NK-92 treated with Interleukin-12 subunit alpha and Interleukin-12 subunit beta, amount 100 ng/mL, for 24 hours (cell line): ENCODE data around the gene PARD3B.

ENCODE experiments used
- DNase-seq: peaks from one replicate; lab custom pipeline; 2025; lab: John Stamatoyannopoulos, UW

PARD3B gene

DNA sequence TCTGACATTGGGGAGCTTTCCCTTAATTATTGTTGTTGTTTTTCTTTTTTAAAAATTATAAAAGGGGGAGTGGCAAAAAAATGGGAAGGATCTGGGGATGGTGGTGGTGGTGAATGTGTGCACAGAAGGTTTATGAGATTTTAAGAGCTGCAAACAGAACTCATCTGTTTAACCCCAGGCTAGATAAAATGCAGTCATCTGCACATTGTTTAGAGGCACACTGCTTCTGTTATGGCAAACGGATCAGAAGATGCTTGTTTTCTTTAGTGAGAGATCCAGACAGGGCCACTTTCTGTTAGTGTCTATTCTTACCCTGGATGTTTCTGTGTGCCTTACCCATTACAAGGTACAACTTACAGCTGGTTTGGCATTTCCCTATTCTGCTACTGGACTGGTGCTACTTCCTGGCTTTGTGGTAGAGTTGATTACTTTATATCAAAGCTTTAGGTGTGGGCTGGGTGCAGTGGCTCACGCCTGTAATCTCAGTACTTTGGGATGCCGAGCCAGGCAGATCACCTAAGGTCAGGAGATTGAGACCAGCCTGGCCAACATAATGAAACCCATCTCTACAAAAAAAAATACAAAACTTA is 1068.8 kb downstream of the PARD3B start:
- DNase-seq, result no peak

DNA sequence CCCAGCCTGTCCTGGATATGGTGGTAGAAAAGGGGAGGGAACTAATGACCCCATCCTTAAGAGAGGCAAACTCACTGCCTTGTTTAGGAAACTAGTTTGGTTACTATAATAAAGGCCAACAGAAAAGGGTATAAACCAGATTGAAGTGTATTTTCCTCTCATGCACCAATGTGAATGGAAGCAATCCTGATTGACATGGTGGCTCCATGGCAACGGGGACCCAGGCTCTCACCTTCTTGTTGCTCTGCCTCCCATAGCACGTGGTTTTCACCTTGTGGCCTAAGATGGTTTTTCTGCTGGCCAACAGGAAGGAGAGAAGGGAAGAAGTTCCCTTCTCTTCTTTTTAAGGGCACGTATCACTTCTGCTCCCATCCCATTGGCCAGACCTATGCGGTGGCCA is 1069.7 kb downstream of the PARD3B start:
- DNase-seq, result no peak

DNA sequence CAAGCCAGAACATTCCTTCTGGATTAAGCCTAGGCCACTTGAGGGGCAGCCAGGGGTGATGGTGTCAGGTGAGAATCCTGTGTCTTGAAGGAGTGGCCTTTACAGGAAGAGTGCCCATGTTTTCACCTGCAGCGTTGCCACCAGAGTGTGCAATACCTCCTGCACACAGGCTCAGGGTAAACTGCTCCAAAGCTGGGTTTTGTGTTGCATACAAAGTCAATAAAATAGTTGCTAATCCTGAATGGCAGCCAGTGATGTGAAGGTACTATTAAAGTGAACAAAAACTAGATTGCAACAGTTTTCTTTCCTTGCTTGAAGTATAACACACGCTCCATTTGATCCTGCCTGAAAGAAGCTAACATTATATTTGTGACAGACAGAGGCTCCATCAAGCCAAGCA is 1072.6 kb downstream of the PARD3B start:
- no peak for DNase-seq

- no peak for DNase-seq
These were observed 1074.3 kb downstream of the PARD3B start for GRCh38 chr2:205619600-205619999.

- no peak for DNase-seq
These were observed 1081.8 kb downstream of the PARD3B start for GRCh38 chr2:205627085-205627484.

DNA sequence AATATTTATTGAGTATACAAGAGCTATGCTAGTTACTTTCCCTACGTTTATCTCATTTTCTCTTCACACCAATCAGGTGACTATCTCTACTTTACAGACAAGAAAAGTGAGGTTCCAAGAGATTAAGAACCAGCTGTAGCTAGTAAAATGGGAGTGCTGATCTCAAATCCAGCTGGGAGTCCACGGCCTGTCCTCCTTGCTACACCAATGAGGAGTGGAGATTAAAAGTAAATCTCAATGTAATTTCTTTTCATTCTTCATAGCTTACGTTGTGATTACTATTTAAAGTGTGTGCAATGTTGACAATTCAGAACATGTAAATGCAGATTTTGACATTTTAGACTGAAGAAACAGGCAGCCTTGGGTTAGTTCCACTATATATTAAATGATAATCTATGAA is 1083.1 kb downstream of the PARD3B start:
- DNase-seq, result no peak

- no peak for DNase-seq
These were observed 1084.0 kb downstream of the PARD3B start for GRCh38 chr2:205629091-205629776.

- DNase-seq, result no peak
These were observed 1088.7 kb downstream of the PARD3B start for GRCh38 chr2:205633994-205634393.

DNA sequence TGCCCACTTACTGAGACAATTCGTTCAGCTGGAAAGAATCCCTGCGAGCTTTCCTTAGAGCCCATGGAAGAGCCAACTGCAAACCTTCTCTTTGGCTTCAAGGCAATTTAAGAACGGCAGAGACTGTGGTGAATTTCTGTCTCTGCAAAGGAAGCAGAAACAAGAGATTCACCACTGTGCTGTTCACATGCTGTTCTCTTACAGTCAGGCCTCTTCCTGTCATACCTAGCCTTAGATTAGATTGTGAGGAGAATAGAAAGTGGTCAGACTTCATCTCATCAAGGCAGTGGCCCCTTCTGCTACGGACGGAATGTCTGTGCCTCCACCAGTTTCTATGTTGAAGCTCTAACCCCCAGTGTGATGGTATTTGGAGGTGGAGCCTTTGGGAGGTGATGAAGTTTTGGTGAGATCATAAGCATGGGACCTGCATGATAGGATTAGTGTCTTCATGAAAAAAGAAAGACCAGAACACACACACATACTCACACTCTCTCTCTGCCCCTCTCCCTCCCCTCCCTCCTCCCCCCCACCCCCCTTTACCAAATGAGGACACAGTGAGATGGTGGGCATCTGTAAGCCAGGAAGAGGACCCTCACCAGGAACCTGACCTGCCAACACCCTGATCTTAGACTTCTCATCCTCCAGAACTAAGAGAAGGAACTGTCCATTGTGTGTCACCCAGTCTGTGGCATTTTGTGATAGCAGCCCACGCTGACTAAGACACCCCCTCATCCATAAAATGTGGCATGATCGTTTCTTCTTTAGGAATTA is 1091.5 kb downstream of the PARD3B start:
- no peak for DNase-seq

- no peak for DNase-seq
These were observed 1092.0 kb downstream of the PARD3B start for GRCh38 chr2:205637320-205637602.

DNA sequence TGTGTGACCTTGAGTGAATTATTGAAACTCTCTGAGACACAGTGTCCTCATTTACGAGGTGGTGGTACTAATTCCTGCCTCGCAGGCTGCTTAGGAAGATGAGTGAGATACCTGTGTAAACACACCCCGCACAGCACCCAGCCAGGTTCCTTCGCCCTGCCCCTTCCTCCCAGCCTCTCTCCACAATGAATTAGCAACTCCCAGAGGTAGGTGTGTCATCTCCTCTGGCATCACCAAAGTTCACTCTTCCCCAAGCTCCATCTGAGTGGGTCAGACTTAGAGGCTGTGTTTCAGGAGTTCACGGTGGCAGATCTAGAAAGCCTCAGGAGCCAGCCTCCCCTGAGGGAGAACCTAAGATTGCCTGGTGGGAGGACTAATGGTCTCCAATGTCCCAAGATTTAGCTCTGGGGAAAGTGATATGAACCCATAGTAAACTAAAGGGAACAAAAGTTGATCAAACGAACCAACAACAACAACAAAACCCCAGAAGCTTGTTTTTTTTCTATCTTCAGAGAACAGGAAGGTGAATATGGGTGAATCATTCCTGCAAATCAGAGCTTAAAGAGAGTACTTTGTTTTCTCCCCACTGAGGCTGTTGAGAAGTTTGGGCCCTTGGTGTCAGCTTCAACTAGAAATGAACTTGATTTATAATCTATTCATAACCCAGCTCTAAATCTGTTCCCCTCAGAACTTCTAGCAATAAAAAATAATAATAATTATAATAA is 1092.7 kb downstream of the PARD3B start:
- no peak for DNase-seq

- DNase-seq, result no peak
These were observed 1095.4 kb downstream of the PARD3B start for GRCh38 chr2:205640716-205641115.

DNA sequence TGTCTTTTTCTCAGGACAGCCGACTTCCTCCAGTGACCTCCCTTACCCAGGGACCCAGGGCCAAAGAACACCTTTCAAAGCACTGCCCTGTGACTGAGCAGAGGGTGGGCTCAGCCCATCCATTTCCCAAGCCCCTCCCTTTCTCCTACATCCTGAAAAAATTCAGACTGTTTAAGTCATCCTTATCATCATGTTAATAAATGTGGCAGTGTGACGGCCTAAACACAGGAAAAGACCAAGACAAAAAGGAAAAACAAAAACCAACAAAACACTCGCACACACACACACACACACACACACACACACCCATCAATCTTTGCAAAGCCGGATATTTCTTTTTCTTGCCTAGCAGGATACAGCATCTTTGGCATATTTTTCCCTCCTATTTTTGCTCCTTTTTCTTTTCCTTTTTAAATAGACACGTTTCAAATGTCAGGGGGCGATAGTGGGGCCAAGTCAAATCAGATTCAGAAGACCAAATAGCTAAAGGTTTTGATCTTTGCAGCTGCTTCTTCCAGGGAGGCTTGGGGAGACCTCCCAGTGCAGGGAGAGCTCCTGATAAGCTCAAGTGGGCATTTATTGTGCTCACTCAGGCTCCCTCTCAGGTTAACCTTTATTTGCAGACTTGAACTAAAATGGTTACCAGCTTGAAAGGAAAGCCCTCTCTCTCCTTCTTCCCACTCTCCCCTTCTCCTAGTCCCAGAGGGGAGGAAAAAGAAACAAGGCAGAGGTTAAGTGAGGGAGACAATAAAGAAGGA is 1097.5 kb downstream of the PARD3B start:
- no peak for DNase-seq

DNA sequence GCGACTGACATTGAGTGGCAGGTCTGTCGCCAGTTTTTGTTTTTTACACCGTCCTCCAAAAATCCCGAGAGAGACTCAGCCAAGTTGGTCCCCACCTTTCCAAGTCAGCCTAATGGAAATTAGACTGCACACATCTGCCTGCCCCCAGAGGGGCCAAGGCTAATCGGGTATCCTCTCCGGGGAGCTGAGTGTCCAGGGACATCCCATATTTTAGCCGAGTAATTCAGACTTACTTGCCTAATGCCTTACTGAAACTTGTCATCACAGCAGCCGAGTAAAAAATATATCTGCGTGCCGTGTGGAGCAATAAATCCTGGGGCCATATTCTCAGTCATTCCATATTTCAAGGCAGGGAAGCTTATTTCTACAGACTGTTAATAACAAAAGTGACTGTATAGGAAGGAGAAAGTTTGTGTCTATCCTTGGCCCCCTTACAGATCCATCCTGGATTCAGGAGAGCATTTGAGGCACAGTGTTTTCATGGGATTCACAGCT is 1098.2 kb downstream of the PARD3B start:
- DNase-seq, result no peak

DNA sequence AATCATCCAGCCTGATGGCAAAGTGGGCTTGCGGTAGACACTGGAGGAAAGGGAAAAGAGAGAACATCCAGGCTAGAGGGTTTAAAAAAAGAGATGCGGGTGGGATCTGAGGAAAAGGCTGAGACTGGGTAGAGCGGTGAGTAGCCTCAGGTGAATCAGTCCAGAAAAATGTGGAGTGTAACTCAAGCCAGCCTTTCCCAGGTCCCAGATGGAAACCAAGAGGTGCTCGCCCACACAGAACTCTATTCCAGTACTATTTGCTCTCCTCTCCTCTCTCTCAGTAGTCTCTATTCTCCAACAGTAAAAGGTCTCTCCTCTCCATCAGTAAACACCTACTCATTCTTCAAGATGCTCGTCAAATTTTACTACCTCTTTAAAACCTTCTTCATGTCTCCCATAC is 1098.7 kb downstream of the PARD3B start:
- no peak for DNase-seq

DNA sequence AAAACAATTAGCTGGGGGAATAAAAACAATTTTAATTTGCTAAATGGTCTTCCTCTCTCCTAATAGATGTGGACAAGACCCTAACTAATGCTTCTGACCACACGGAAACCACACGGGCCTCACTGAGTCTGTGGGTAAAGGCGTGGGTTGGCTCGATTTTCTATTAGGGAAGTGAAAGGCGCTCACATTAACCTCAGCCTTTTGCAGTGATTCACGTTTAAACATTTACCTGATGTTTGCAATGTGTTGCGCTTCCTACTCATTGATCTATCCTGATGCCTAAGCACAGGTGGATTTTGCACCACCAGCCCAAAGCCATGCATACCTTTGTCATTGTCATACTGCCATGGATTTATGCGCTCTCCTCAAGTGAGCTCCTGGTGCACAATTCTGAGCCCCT is 1101.4 kb downstream of the PARD3B start:
- no peak for DNase-seq

DNA sequence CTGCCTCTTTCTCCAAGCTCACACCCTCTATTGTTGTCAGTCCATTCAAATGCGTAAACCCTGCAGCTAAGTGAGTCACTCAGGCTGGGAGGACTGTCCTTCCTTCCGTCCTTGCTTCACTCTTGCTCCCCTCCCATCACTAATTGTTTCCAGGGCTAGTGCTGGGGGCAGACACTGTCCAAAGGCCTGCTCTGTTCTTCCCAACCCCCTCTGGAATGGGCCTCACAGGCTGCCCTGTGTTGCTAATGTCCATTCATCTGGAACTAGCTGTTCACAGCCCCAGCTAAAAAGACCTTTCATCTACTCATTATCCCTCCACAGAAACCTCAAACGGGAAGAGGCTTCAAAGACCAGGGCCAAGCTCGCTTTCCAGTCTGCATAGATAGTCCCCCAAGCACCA is 1105.2 kb downstream of the PARD3B start:
- no peak for DNase-seq

- DNase-seq, result no peak
These were observed 1105.7 kb downstream of the PARD3B start for GRCh38 chr2:205650931-205651330.

- DNase-seq, result no peak
These were observed 1106.4 kb downstream of the PARD3B start for GRCh38 chr2:205651719-205652118.

GRCh38 chr2:205654878-205655605 is 1109.8 kb downstream of the PARD3B start:
- no peak for DNase-seq

- DNase-seq, result no peak
These were observed 1110.6 kb downstream of the PARD3B start for GRCh38 chr2:205655779-205656456.
